Smooth muscle cell of the brain vasculature (primary cell): ENCODE measurements around the gene DDIT4L.
"Not testable (repeated sequence)": the region's sequence is repeated elsewhere in the genome, so short reads cannot be mapped to it uniquely, and the experiment has no call there.

Experiments used
- DNase-seq: peaks from one replicate; pipeline ENCODE4 v3.0.0-alpha.2; 2012; ENCODE audit warnings: low read depth, low spot score

The DDIT4L gene

GRCh38 chr4:100166297-100167039 lies 23.8 kb downstream of the DDIT4L start:
- DNase-seq, result no peak

- no peak for DNase-seq
These were observed 24.5 kb downstream of the DDIT4L start for GRCh38 chr4:100165809-100166208.

- DNase-seq, result no peak
These were observed 25.2 kb downstream of the DDIT4L start for GRCh38 chr4:100164808-100165760.

GRCh38 chr4:100162027-100162685 lies 28.1 kb downstream of the DDIT4L start:
- DNase-seq, result no peak

GRCh38 chr4:100149190-100149589 lies 41.1 kb downstream of the DDIT4L start:
- no peak for DNase-seq

- no peak for DNase-seq
These were observed 42.6 kb downstream of the DDIT4L start for GRCh38 chr4:100147684-100148083.

GRCh38 chr4:100147198-100147597 lies 43.1 kb downstream of the DDIT4L start:
- DNase-seq, result no peak

GRCh38 chr4:100146756-100147155 lies 43.5 kb downstream of the DDIT4L start:
- no peak for DNase-seq

GRCh38 chr4:100137320-100137719 lies 52.9 kb downstream of the DDIT4L start:
- DNase-seq, result not testable (repeated sequence)
